ENCODE results near the gene FOXJ1.

FOXJ1 gene

GRCh38 chr17:76092526-76093413, 48.3 kb downstream of the FOXJ1 start:
- H3K36me3 ChIP-seq (ENCODE audit: control insufficient read depth, low read length) = peaks cover 47% of the 10 kb centered on the region
- no peaks in the 10 kb centered on the region for H3K9me2 ChIP-seq (replicated peaks; ENCODE audit: control insufficient read depth, low read length)
- H3K4me1 ChIP-seq (ENCODE audit: control insufficient read depth, low read length) = no peaks in the 10 kb centered on the region
- TF ChIP-seq, protein P1, sequence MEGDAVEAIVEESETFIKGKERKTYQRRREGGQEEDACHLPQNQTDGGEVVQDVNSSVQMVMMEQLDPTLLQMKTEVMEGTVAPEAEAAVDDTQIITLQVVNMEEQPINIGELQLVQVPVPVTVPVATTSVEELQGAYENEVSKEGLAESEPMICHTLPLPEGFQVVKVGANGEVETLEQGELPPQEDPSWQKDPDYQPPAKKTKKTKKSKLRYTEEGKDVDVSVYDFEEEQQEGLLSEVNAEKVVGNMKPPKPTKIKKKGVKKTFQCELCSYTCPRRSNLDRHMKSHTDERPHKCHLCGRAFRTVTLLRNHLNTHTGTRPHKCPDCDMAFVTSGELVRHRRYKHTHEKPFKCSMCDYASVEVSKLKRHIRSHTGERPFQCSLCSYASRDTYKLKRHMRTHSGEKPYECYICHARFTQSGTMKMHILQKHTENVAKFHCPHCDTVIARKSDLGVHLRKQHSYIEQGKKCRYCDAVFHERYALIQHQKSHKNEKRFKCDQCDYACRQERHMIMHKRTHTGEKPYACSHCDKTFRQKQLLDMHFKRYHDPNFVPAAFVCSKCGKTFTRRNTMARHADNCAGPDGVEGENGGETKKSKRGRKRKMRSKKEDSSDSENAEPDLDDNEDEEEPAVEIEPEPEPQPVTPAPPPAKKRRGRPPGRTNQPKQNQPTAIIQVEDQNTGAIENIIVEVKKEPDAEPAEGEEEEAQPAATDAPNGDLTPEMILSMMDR (IDR thresholded peaks at IDR 0.05; ENCODE audit: low read depth, low read length, poor library complexity, severe bottlenecking) = no peak
- TF ChIP-seq EZH2phosphoT487 (IDR thresholded peaks at IDR 0.05; ENCODE audit: borderline replicate concordance, low read length) = no peak
- H3K27me3 ChIP-seq (ENCODE audit: control insufficient read depth, low read length) = no peaks in the 10 kb centered on the region
- H3K27ac ChIP-seq (ENCODE audit: low read depth, low read length) = no peak overlapping the region
- no peak overlapping the region for H3K4me3 ChIP-seq (ENCODE audit: low read length)
- no peaks in the 10 kb centered on the region for H3K79me2 ChIP-seq (ENCODE audit: control insufficient read depth, low read length)
- no peaks in the 10 kb centered on the region for H4K20me1 ChIP-seq (ENCODE audit: control insufficient read depth, insufficient read depth, low read depth, low read length)
- no peaks in the 10 kb centered on the region for H3F3A ChIP-seq (ENCODE audit: control insufficient read depth, insufficient read depth)
- H3K4me2 ChIP-seq (ENCODE audit: low read length) = no peak overlapping the region
- no peaks in the 10 kb centered on the region for H3K9me3 ChIP-seq (ENCODE audit: control insufficient read depth, insufficient read depth, low read length)

DNA sequence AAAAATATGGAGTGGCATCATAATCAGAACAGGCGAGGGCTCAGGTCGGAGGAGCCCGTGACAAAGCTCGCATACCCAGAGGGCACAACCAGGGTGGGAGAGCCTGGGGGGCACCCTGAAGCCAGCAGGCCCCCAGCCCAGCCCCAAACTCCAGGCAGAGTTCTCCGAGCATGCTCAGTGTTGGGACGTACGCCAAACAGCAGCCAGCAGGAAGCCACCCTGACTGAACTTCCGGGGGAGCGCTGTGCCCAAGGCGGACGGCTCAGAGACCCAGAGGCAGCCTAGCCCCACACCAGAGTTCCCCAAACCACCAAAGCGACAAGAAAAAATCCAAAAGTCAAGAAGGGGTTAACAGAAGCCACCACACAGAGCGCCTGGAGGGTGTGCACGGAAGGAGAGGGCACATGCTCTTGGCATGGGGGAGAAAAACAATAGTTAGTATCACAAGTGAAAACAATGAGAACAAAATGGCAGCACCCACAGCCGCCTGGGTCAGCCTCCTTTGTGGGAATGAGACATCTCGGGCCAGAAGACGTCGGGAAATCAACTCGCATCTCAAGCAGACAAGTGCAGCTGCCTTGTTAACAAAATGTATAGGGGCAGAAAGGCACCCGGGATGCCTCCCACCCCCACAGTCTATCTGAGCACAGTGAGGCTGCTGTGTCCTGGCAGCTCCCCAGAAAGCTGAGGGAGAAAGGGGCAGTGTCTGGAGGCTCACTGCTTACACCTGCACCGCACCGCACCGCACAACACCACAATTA, 49.3 kb downstream of the FOXJ1 start:
- no peaks in the 10 kb centered on the region for H3K4me1 ChIP-seq (ENCODE audit: control insufficient read depth, low read length)
- no peaks in the 10 kb centered on the region for H3F3A ChIP-seq (ENCODE audit: control insufficient read depth, insufficient read depth)
- H3K36me3 ChIP-seq (ENCODE audit: control insufficient read depth, low read length) = peaks cover 40% of the 10 kb centered on the region

DNA sequence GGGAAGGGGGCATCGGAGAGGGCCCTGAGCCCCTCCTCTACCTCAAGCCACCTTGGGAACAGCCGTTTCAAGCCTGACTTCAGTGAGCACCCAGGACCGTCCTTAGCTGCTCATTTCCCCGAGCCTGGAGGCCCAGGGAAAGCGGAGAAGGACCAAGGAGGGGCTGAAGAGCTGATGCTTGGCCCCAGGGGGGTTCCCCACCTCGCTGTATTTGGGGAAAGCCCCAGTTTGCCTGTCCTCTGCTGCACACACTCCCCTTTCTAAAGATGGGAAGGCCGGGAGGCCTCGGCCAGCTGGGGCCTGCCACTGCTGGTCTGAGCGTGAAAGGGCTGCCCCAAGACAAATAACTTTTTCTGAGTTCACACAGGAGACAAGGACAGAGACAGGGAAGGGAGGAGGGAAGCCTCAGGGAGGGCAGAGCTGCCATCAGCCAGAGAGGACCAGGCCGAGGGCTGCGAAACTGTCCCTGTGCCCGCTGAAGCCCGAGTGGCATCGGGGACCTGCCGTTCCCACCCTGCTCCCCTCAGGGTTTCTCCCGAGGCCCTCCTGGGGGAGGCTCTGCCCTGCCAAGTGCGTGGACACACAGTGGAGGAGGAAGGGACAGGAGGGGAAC, 50.4 kb downstream of the FOXJ1 start:
- H3K27me3 ChIP-seq (ENCODE audit: control insufficient read depth, low read length) = no peaks in the 10 kb centered on the region
- no peaks in the 10 kb centered on the region for H4K20me1 ChIP-seq (ENCODE audit: control insufficient read depth, insufficient read depth, low read depth, low read length)
- H3K9me3 ChIP-seq (ENCODE audit: control insufficient read depth, insufficient read depth, low read length) = no peaks in the 10 kb centered on the region
- H3K27ac ChIP-seq (ENCODE audit: low read depth, low read length) = no peak overlapping the region
- H3K36me3 ChIP-seq (ENCODE audit: control insufficient read depth, low read length) = peaks cover 40% of the 10 kb centered on the region
- TF ChIP-seq, protein P1 (IDR thresholded peaks at IDR 0.05; ENCODE audit: low read depth, low read length, poor library complexity, severe bottlenecking) = no peak
- no peak for TF ChIP-seq EZH2phosphoT487 (IDR thresholded peaks at IDR 0.05; ENCODE audit: borderline replicate concordance, low read length)
- no peaks in the 10 kb centered on the region for H3F3A ChIP-seq (ENCODE audit: control insufficient read depth, insufficient read depth)
- no peaks in the 10 kb centered on the region for H3K4me1 ChIP-seq (ENCODE audit: control insufficient read depth, low read length)
- H3K4me3 ChIP-seq (ENCODE audit: low read length) = no peak overlapping the region
- H3K79me2 ChIP-seq (ENCODE audit: control insufficient read depth, low read length) = no peaks in the 10 kb centered on the region
- H3K9me2 ChIP-seq (replicated peaks; ENCODE audit: control insufficient read depth, low read length) = no peaks in the 10 kb centered on the region
- no peak overlapping the region for H3K4me2 ChIP-seq (ENCODE audit: low read length)

More for the DNA sequence above, 49.3 kb downstream of the FOXJ1 start:
- H3K79me2 ChIP-seq (ENCODE audit: control insufficient read depth, low read length) = no peaks in the 10 kb centered on the region
- no peak for TF ChIP-seq EZH2phosphoT487 (IDR thresholded peaks at IDR 0.05; ENCODE audit: borderline replicate concordance, low read length)
- TF ChIP-seq, protein P1 (IDR thresholded peaks at IDR 0.05; ENCODE audit: low read depth, low read length, poor library complexity, severe bottlenecking) = no peak
- H4K20me1 ChIP-seq (ENCODE audit: control insufficient read depth, insufficient read depth, low read depth, low read length) = no peaks in the 10 kb centered on the region
- H3K4me3 ChIP-seq (ENCODE audit: low read length) = no peak overlapping the region
- H3K27me3 ChIP-seq (ENCODE audit: control insufficient read depth, low read length) = no peaks in the 10 kb centered on the region
- H3K9me2 ChIP-seq (replicated peaks; ENCODE audit: control insufficient read depth, low read length) = no peaks in the 10 kb centered on the region
- H3K27ac ChIP-seq (ENCODE audit: low read depth, low read length) = no peak overlapping the region
- H3K4me2 ChIP-seq (ENCODE audit: low read length) = no peak overlapping the region
- H3K9me3 ChIP-seq (ENCODE audit: control insufficient read depth, insufficient read depth, low read length) = no peaks in the 10 kb centered on the region
